HG02884 (cell line): ENCODE results near the gene ZNF490.
A peak's percentile ranks its signal among the peaks of the same experiment; 100 is the strongest.
"Not testable (repeated sequence)": the region's sequence is repeated elsewhere in the genome, so short reads cannot be mapped to it uniquely, and the experiment has no call there.

Experiments used
- ATAC-seq: cut with Tn5 transposase; IDR thresholded peaks from one replicate; pipeline ENCODE4 v1.9.1; 2021; ENCODE audit warnings: mild to moderate bottlenecking, moderate library complexity; ENCODE audit not compliant: unreplicated experiment

Gene ZNF490

DNA sequence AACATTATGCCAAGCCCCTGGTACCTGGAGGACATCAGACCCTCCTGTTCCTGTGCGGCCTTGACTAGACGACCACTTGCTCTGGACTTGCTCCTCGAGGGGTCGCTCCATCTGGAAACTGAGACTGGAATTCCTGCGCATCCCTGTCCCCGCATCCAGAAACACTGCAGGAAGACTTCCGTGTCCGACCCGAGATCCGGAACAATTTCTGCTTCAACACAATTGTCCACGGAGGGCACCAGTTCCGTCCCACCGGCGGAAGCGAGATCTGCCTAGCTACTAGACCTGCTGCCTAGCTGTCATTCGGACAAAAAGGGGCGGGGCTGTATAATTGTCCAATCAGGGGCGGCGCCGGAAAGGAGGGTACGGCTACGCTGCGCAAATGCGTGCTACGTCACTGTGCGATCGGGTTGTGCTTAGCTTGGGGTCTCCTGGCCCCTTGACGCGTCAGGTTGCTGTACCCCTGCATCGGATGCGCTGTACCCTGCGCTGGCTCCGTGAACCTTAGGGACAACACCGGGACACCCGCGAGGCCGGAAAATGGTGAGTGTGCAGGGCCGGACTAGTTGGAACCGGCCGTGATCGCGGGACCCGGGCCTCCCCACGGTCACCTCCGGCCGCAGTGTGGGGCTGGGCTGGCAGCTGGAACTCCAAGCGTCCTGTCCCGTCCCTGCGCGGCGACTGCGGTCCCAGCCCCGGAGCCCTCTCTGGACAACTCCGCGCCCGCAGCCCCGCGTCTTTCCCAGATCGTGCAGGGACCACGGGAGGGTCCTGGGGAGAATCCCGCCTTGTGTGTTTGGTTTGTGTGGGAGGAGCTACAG is at the start of gene ZNF490, which contains the start of gene ZNF791:
Gene ZNF490 (minus strand): TSS at position 274 of the 821 bp plus-strand sequence. CDS start 133 bp downstream, at position 141.
Gene ZNF791 (plus strand): TSS at position 381 of the 821 bp plus-strand sequence. CDS start 160 bp downstream, at position 541.
- peak; percentile 69 for ATAC-seq

DNA sequence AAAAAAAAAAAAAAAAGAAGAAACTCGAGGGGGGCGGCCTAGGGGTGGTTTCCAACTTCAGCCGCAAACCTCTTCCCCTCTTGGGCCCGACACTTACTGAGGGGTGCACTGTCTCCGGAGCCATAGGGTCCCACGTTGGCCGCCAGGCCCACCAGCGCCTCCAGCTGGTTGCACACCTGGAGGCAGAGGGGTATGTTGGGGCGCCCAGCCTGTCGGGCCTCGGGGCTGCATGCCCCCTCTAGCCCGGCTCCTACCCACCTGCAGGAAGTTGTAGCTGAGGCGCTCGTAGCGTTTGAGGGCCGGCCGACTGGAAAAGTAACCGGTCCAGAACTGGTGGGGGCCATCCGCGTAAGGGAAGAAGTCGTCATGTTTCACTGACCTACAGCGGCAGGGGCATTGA is 47.4 kb upstream of the ZNF490 start:
- no peak for ATAC-seq

DNA sequence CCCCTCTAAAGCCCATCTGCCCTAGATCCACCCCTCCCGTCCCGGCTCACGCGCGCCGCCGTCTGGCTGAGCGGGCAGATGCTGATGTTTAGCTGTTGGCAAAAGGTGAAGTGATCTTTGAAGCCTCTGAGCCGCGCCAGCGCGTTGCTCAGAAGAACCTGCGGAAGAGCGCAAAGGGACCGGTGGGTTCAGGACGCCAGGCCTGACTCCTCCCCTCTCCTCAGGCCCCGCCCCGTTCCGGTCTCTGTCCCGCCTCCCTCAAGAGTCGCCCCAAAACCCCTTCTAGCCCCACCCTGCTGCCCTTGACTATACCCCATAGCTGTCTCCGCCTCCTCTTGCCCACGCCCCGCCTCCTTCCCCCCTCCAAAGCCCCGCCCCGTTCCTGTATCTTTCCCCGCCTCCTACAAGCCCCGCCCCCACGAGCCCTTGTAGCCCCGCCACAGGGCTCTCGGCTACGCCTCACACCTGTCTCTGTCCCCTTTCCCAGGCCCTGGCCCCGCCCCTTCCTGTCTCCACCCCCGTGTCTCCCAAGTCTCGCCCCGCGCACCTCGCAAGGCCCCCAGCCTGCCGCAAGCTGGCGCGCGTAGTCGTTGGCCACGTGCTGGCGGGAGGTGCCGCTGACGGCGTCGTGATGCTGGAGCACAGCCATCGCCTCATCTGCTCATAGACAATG is 46.4 kb upstream of the ZNF490 start:
- no peak for ATAC-seq

DNA sequence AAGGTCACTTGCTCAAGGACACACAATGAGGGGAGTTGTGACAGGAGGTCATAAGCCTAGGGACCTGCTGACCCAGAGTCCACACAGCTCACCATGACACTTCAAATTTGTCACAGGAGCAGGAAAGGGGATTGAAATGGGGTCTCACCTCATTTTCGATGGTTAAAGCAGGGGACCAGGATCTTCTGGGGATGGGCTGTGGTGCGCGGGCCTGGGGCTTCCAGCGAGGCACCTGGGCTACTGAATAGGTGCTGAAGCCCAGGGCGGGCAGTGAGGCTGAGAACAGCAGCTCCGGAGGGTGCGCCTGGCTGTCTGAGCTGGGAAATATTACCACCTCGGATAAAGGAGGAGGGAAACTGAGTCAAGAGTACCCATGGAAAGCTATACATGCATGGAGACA is 44.9 kb upstream of the ZNF490 start:
- no peak for ATAC-seq

DNA sequence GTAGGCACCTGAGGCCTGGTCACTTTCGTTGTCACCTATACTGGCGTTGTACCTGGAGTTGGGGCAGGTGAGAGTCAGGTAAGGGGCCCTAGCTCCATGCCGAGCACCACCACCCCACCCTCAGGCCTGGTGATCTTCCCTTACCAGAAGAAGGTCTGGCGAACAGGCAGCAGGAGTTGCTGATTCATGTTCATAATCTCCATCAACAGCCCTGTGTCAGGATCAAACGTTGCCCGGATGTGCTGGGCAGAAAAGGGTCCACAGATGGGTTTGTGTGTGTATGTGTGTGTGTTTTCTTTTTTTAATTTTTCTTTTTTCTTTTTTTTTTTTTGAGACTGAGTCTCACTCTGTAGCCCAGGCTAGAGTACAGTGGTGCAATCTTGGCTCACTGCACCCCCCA is 41.6 kb upstream of the ZNF490 start:
- ATAC-seq, result no peak

DNA sequence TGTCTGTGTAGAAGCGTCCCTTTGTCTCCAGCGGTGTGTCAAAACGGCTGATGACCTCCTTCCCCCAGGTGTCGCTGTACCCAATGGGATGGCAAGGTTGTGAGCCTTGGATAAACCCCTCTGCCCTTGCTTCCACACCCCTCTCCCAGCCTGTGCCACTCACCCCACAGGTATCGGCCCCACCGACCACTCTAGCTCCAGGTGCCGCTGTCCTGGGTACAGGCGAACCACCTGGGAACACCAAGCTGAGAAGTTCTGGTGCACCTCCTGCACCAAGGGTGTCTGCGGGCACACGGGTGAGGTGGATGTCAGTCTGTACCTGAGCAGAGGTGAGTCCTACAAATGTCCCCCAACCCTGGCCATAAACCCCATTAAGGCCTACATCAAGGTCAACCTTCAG is 39.3 kb upstream of the ZNF490 start:
- no peak for ATAC-seq

DNA sequence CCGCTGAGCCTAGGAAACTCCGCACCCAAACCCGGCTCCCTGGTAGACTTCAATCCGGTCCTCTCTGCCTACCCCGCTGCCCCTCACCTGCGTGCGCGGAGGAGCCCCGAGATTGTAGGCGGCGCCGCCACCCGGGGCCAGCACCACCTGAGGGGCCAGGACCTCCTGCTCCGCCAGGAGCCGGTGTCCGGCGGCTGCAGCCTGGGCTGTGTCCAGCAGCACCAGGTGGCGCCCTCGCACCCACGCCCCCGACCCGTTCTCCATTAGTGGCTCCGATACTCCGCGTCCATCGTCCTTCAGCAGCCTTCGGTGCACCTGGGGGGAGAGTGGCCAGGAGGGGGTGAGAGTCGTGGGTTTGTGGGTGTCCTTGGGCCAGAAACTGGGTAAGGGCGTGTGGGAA is 37.5 kb upstream of the ZNF490 start:
- no peak for ATAC-seq

DNA sequence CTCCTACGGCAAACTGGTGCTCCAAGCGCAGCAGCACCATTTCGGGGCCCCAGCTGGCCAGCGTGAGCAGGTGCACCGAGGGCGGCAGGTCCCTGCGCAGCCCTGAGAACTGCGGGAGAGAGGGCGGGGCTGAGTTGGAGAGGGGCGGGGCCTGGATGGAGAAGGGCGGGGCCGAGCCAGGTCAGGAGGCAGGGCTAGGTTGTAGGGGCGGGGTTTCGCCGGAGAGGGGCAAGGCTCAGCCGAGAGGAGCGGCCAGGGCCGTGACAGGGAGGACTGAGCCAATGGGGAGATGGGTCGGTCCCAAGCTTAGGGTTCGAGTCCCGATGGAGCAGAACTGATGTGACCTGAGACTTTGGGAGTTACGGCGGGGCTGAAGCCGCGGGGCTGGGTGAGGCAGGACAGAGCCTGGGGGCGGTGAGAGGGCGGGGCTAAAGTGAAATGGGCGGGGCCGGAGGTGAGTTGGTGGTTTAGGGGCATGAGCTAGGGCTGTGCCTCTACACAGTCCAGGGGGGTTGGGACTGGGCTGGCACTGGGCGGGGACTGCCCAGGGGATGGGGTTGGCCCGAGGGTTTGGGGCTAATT is 37.0 kb upstream of the ZNF490 start:
- no peak for ATAC-seq

DNA sequence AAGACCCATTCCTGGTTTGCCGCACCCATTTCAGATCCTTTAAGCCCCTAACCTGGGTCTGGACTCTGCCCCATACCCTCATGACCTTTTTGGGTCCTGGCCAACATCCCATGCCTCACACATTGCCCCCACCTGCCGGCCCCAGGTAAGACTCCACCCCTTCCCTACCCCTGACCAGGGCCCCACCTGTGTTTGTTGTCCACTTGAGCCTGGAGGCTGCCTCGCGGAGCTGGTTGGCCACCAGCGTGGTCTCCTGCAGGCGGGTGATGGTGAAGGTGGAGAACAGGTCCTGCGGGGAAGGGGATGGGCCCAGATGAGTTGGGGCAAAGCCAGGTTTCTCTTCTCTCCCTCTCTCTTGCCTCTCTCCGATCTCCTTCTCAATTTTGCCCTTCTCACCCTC is 36.4 kb upstream of the ZNF490 start:
- ATAC-seq, result no peak

DNA sequence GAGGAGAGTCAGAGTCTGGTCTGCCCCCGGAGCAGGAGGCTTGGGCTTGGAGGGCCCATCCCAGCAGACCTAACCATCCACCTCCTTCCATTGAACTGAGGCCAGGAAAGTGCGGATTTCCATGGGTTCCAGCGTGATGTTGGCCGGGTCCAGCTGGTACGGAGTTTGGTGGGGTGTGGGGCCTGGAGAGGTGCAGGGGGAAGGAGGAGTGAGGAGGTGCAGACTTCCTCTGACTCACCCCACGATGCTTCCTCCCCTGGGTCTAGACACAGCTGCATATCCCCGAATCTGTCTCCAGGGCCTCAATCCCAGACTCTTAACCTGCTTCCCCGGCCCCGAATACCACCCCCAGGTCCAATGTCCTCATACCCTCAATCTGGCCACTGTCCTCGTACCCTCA is 35.9 kb upstream of the ZNF490 start:
- no peak for ATAC-seq

DNA sequence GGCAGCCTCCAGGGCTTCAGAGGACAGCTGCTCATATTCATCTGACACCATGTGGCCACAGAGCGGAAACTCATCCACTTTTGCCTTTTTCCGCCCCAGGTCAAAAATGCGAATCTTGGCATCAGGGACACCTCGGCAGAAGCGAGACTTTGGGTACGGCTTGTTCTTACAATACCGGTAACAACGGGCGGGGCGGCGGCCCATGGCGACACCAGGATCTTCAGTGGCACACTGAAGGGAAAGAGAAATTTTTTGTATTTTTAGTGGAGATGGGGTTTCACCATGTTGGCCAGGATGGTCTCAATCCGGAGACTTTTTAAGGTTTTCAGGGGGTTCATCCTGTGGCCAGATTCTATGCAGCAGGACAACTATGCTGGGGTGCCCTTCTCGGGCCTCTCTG is 33.1 kb upstream of the ZNF490 start:
- not testable (repeated sequence) for ATAC-seq

DNA sequence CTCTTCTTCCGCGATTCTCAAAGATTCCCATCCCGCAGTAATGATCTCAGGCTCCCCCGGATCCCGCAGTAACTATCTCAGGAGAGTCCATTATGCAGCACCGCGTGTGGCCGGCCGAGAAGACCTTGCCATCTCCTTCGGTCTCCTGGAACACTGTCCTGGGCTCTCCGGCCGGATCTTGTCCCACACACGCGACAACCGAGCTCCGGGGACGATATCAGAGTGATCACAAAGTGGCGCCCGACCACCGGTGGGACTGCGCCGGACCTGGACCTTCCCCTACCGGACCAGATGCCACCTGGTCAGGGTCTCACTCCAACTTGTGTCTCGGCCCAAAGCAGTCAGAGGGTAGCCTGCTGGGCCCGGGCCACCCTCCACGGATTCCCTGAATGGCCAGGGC is 31.9 kb upstream of the ZNF490 start:
- ATAC-seq, result no peak

DNA sequence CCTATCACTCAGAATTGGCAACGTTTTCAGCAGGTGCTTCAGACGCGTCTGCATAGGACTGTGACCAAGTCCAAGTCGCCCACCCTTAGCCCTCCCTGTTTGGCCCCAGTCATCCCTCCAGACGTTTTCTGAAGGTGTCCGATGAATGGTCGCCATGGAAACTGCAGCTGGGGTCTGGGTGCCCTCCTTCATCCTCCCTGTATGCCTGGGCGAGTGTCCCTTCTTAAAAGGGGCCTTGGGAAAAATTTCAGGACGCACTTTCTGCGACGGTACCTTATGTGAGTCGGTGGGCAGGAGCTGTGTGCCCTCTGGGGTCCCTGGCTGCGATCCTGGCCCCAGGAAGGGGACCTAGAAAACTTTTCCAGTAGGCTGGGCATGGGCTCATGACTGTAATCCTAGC is 30.8 kb upstream of the ZNF490 start:
- no peak for ATAC-seq

DNA sequence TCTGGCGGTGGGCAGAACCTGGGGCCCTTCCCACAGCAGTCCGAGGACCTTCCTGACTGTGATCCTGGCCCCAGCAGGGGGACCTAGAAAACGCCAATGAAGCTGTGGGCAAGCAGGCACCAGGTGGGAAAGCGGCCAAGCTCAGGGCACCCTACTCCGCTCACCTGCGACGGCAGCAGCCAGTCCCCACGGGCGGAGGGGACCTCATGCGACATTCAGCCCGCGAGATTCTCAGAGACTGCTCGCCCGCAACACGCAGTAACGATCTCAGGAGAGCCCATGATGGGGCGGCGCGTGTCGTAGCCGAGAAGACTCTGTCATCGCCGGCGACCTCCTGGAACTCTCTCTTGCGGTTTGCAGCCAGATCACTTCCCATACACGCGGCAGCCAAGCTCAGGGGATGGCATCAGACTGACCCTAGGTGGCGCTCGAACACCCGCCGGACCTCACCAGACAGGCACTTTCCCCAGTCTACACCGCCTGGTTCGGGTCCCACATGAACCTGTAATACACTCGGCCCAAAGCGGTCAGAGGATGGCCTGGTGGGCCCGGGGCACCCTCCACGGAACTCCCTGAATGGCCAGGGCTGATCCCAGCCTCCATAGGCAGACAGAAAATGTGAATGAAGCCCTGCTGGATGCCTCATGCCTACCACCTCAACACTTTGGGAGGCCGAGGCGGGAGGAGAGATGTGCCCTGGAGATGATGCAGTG is 29.4 kb upstream of the ZNF490 start:
- ATAC-seq, result no peak

DNA sequence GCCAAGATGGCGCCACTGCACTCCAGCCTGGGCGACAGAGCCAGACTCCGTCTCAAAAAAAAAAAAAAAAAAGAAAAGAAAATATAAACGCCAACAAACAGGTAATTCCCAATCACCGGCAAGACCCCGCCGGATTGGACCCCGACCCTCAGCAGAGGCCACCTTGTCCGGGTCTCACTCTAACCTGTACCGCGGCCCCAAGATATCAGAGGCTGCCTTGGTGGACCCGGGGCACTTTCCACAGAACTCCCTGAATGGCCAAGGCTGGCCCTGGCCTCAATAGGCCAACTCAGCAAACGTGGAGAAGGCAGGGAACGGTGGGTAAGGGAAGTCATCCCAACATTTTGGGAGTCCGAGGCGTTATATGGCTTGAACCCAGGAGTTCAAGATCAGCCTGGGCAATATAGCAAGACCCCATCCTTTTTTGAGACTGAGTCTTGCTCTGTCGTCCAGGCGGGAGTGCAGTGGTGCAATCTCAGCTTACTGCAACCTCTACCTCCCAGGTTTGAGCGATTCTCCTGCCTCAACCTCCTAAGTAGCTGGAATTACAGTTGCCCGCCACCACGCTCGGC is 28.1 kb upstream of the ZNF490 start:
- no peak for ATAC-seq

DNA sequence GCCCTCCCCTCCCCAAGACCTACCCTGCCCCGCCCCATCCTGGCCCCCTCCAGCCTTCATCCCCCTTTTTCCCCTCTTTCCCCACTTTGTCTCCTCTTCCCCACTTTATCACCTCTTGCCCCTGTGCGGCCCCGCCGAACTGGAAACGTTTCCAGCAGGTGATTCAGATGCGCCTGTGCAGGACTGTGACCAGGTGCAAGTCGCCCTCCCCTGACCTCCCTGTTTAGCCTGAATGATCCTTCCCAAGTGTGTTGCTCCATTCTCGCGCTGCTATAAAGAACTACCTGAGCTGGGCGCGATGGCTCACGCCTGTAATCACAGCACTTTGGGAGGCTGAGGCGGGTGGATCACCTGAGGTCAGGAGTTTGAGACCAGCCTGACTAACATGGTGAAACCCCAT is 26.0 kb upstream of the ZNF490 start:
- ATAC-seq, result no peak

DNA sequence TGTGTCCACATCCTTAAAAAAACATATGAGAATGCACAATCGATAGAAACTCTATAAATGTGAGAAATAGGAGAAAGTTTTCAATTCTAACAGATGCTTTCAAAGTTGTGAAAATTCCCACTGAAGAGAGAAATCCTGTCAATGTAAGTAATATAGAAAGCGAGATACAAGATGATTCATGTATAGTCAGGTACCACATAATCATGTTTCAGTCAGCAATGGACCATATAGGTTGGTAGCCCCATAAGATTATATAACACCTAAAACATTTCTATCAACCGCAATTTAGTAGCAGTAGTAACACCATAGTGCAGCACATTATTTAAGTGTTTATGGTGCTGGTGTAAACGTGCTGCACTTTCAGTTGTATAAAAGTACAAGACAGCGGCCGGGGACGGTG is 18.6 kb upstream of the ZNF490 start:
- no peak for ATAC-seq

DNA sequence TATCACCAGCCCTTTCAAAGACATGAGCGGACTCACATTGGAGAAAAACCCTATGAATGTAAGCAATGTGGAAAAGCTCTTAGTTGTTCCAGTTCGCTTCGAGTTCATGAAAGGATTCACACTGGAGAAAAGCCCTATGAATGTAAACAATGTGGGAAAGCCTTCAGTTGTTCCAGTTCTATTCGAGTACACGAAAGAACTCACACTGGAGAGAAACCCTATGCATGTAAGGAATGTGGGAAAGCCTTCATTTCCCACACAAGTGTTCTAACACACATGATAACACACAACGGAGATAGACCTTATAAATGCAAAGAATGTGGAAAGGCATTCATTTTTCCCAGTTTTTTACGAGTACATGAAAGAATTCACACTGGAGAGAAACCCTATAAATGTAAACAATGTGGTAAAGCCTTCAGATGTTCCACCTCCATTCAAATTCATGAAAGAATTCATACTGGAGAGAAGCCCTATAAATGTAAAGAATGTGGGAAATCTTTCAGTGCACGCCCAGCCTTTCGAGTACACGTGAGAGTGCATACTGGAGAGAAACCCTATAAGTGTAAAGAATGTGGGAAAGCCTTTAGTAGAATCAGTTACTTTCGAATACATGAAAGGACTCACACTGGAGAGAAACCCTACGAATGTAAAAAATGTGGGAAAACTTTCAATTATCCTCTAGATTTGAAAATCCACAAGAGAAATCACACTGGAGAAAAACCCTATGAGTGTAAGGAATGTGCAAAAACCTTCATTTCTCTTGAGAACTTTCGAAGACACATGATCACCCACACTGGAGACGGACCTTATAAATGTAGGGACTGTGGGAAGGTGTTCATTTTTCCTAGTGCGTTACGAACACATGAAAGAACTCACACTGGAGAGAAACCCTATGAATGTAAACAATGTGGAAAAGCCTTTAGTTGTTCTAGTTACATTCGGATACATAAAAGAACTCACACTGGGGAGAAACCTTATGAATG is 17.7 kb upstream of the ZNF490 start:
- ATAC-seq, result no peak

DNA sequence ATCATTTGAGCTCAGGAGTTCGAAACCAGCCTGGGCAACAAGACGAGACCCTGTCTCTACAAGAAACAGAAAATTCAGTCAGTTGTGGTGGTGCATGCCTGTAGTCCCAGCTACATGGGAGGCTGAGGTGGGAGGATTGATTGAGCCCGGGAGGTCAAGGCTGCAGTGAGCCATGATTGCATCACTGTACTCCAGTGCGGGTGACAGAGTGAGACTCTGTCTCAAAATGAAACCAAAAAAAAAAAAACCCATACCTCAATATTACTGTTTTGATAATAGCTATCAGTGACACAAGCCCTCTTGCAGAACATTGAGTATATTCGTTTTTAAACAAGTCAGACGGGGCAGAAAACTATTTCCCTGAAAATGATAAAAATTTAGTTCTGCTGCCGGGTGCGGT is 16.3 kb upstream of the ZNF490 start:
- ATAC-seq, result no peak
